DND-41 (cell line): ENCODE results near the gene ERG28.

Experiments used
- CTCF ChIP-seq: IDR thresholded peaks from 2 replicates; pipeline ENCODE4 v1.5.1; 2012; ENCODE audit warnings: borderline replicate concordance, low read length, moderate library complexity, mild to moderate bottlenecking; ENCODE audit not compliant: poor library complexity, severe bottlenecking; ENCODE audit errors: extremely low read depth
- EZH2 ChIP-seq: IDR thresholded peaks from 3 replicates; pipeline ENCODE4 v1.6.1; 2012; ENCODE audit warnings: borderline replicate concordance, low read depth, mild to moderate bottlenecking, moderate library complexity, low read length, inconsistent platforms; ENCODE audit not compliant: severe bottlenecking

GRCh38 chr14:75627406-75627805 lies 33.3 kb downstream of the ERG28 start:
- TF ChIP-seq CTCF (no peak), EZH2 (no peak)
